KG1 (cell line): ENCODE measurements around the gene REXO4.

Source experiments
- DNase-seq: peaks from one replicate; lab custom pipeline; 2025; lab: John Stamatoyannopoulos, UW

REXO4 gene

DNA sequence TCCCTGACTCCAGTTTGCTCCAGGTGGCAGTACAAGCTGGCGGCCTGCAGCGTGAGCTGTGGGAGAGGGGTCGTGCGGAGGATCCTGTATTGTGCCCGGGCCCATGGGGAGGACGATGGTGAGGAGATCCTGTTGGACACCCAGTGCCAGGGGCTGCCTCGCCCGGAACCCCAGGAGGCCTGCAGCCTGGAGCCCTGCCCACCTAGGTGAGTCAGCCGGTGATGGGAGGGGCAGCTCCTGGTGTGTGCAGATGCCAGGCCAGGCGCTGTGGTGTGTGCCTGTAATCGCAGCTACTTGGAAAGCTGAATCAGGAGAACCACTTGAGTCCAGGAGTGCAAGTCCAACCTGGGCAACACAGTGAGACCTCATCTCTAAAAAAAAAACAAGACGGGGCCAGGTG, 31.9 kb upstream of the REXO4 start:
- DNase-seq = no peak

DNA sequence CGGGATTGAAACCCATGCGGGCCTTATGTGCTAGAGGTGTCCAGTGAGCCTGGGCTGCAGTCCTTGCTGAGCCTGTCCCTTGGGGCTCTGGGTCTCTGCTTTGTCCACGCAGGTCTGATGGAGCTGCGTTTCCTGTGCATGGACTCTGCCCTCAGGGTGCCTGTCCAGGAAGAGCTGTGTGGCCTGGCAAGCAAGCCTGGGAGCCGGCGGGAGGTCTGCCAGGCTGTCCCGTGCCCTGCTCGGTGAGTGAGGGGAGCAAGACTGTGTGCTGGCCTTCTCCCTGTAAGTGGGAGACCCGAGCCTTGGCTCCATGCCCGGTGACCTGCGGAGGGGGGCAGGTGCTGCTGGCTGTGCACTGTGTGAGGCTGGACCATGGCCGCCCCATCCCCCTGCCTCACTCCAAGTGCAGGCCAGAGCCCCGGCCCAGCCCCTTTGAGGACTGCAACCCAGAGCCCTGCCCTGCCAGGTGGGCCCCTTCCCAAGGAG, 30.7 kb upstream of the REXO4 start:
- no peak for DNase-seq

DNA sequence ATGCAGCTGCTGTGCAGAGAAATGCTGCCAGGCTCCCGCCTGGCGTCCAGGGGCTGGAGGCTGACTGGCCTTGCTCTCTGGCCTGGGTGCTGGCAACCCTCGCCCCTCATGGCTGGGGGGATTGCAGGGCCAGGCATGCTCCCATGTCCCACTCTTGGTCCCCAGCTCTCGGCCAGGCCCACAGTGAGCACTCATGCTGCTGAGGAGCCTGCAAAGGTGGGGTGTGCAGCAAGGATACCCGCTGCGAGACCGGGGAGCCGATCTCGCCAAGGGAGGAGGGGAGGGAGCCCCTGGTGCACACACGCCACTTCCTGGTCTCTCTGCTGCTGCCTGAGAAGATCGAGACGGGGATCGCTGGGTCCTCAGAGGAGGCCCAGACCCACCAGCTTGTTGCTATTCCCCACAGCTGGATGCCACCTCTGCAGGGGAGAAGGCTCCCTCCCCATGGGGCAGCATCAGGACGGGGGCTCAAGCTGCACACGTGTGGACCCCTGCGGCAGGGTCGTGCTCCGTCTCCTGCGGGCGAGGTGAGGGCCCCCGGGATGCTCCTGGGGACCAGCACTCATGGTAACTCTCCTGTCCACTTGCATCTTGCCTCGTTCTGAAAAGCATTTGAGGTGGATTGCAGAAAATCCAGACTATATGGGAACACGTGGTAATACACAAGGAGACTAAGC, 27.6 kb upstream of the REXO4 start:
- no peak for DNase-seq

DNA sequence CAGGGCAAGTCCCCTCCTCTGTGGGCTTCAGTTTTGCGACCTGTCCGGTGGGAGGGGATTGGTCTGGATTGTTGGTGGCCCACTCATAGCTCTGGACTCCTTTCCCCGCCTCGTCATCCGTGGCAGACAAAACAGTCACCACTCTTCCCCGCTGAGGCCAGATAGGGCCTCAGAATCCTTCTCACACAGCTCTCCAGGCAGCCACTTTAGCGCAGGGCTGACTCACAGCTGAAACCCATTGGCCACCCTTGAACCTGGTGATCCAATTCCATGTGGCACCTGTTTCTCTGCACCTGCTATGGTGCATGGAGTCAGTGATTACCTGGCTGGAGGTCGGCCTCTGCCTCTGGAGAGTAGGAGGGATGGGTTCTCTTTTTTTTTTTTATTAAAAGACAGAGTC, 26.2 kb upstream of the REXO4 start:
- DNase-seq = no peak

DNA sequence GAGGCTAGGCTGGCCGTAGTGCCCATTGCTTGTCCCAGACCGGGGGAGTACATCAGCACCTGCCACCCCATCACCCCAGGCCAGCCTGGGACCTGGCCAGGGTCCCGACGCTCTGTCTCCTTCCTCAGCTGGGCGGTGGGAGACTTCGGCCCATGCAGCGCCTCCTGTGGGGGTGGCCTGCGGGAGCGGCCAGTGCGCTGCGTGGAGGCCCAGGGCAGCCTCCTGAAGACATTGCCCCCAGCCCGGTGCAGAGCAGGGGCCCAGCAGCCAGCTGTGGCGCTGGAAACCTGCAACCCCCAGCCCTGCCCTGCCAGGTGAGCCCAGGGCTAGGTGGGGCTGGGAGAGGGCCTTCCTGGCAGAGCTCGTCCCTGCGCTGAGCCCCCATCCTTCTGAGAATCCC, 25.4 kb upstream of the REXO4 start:
- DNase-seq = no peak

DNA sequence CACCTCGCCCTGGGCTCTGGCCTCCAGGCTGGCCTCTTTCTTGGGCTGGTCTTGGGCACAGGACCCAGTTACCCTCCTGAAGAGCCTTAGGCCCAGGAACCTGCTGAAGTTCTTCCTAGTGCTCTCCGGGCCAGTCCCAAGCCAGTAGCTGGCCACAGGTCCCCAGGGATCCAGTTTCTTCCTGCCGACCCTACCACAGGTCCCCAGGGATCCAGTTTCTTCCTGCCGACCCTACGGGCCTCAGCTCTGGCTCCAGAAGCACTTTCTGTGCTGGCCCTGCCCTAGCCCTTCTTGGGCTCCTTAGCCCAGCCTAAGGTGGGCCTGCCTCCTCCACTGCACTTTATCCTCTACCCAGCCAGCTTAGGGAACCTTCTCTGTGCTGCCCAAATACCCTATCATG, 23.8 kb upstream of the REXO4 start:
- DNase-seq = no peak

DNA sequence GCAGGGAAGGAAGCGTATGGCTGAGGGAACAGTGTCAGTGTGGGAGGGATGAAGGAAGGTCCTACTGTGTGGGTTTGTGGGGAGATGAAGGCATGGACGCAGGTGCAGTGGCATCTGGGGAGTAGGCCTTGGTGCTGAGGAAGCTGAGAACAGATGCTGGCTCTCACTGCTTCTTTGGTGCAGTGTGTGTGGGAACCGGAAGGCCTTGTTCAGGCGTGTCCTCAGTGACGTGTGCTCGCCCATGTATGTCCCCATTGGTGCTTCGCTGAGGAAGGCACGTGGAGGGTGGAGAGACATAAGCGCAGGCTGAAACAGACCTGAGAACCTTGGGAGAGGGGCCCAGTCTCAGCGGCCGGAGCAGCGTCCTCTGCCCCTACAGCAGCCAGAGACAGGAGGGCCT, 23.1 kb upstream of the REXO4 start:
- DNase-seq = no peak

DNA sequence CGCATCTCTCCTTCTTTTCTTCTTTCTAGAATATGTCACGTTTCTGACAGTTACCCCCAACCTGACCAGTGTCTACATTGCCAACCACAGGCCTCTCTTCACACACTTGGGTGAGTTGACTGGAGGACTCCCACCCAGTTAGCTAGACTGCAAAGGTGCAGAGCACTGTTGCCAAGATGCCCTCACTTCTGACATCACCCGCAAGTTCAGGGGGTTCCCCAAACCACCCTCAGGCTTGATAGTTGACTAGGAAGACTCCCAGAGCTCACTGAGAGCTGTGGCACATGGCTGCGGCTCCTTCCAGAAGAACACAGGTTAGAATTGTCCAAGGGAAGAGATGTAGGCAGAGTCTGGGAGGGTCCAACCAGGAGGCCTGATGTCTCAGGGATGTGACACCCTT, 21.5 kb upstream of the REXO4 start:
- DNase-seq = no peak

DNA sequence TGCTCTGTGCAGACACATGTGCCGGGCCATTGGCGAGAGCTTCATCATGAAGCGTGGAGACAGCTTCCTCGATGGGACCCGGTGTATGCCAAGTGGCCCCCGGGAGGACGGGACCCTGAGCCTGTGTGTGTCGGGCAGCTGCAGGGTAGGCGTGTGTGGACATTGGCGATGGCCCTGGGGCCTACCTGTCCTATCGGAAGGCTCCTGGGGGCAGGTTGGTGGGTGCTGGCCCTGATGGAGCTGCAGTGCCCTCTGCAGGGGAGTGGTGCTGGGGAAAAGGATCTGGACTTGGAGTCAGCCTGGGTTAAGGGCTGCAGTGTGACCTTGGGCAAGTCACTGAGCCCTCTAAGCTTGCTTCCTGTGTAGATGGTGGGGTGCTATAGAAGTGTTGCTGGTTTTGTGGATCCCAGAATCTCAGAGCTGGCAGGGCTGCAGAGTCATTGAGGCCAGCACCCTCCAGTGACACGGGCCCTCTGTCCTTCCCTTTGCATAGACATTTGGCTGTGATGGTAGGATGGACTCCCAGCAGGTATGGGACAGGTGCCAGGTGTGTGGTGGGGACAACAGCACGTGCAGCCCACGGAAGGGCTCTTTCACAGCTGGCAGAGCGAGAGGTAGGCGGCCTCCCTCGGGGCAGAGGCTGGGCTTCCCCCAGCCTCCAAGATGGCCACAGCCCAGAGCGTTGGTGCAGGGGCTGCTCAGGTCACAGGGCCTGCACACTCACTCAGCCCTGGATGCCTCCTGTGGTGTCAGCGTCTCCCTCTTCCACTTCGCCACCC, 20.1 kb upstream of the REXO4 start:
- no peak for DNase-seq

DNA sequence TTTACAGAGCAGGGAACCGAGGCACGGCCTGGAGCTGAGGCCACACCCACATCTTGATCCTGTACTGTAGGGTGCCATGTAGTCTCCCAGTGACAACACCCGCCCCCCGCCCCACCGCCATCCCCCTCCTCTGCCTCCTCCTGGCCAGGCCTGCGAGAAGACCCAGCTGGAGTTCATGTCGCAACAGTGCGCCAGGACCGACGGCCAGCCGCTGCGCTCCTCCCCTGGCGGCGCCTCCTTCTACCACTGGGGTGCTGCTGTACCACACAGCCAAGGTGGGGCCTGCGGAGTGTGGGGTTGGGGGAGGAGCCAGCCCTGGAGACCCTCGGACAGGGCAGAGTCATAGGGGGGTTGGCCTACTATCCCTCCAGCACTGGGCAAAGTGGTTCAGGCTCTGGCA, 18.9 kb upstream of the REXO4 start:
- DNase-seq = no peak

DNA sequence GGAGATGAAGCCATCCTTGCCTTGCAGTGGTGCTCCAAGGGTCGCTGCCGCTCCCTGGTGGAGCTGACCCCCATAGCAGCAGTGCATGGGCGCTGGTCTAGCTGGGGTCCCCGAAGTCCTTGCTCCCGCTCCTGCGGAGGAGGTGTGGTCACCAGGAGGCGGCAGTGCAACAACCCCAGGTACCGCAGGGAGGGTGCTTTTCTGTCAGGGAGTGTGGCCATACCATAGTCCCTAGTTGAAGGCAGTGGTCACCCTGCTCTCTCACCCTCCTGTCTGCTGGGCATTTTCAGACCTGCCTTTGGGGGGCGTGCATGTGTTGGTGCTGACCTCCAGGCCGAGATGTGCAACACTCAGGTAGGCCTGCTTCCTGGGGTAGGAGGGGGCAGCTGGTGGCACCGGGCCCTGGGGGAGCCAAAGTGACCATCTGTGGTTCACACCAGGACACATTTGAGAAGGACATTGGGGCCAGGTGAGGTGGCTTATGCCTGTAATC, 15.6 kb upstream of the REXO4 start:
- DNase-seq = no peak

DNA sequence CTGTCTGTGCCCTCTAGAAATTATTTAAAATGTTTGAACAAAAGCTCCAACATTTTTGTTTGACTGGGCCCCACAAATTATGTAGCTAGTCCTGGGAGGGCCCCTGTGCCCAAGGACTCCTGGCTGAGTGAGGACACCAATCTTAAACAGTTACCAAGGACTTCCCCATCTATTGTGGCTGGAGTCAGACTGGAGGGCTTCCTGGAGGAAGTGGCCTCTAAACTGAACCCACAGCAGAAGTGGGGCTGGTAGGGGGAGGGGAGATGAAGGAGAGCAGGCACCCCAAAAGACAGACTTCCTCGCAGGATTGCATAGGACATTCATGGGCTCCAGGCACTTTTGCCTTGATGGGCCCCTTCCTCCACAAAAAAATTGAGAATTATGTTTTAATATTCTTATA, 12.4 kb upstream of the REXO4 start:
- no peak for DNase-seq

DNA sequence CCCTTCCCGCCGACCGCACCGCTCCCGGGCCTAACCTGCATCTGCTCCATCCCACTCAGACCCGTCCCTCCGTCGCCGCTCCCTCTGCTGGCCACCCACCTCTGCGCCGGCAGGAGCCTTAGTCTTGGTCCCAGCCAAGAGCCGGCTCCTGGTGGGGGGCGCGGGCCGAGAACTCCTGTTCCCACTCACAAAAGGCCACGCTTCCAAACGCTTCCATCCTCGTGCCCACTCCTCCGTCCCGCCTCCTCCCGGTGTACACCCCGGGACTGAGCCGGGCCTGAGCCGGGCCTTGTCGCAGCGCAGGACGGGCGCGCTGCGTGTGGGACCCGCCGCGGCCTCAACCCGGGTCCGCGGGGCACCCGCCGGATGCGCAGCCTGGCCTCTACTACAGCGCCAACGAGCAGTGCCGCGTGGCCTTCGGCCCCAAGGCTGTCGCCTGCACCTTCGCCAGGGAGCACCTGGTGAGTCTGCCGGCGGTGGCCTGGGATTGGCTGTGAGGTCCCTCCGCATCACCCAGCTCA, 11.9 kb upstream of the REXO4 start:
- no peak for DNase-seq

DNA sequence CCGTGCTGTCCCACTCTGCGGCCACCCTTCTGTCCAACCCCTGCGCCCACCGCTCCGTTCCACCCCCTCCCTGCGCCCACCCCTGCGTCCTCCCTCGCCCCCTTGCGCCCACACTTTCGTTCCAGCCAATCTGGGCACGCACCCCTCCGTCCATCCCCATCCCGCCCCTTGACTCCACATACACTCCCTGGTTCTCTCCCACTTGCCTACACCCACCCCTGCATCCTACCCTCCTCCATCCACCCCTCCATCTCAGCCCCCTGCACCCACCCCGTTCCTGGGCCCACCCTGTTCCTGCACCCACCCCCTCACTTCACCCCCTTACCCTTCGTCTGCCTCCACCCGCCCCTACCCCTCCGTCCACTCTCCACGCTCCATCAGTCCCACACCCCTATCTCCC, 11.4 kb upstream of the REXO4 start:
- no peak for DNase-seq

DNA sequence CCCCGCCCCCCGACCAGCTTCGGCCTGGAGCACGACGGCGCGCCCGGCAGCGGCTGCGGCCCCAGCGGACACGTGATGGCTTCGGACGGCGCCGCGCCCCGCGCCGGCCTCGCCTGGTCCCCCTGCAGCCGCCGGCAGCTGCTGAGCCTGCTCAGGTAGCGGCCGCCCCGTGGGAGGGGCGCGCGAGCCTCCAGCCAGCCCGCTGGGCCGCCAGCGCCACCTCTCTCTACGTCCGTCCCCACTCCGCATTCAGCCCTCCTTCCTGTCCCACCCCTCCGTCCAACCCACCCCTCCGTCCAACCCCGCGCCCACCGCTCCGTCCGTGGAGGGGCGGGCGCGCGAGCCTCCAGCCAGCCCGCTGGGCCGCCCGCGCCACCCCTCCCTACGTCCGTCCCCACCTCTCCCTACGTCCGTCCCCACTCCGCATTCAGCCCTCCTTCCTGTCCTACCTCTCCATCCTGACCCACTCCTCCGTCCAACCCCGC, 10.8 kb upstream of the REXO4 start:
- DNase-seq = no peak

DNA sequence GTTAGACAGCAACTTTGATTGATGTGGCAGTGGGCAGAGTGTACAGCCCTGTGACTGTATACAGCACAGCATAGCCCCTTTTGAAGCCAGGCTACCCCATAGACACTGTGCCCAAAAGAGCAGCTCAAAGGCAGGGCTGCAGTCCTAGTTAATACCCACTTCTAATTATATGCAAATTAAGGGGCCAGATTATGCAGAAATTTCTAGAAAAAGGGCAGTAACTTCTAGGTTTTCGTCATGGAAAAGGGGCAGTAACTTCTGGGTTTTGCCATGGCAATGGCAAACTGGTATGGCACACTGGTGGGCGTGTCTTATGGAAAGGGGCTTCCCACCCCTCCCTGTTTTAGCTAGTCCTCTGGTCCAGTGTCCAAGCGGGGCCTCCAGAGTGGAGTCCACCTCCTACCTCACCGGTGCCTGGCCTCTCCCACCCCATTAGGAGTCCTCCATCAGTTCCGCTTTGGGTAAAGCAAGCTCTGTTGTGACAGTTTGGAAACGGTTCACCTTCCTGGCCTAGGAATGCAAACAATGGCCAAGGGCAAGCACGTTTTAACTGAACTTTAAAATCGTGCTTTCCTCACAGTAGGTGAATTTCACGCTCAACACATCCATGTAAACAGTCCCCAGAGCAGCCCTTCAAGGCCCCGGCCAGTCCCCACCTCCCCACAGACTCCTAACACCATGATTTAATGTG, 10.0 kb upstream of the REXO4 start:
- no peak for DNase-seq

DNA sequence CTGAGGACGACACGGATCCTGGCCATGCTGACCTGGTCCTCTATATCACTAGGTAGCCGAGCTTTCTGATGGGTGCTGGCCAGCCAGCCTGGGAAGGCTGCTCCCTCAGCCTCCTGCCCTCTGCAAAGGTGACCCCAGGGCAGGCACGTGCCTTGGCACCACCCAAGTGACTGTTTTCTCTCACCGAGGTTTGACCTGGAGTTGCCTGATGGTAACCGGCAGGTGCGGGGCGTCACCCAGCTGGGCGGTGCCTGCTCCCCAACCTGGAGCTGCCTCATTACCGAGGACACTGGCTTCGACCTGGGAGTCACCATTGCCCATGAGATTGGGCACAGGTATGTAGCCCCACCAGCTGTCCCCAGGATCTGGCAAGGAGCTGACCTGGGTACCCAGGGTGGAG, 8.2 kb upstream of the REXO4 start:
- DNase-seq = no peak

DNA sequence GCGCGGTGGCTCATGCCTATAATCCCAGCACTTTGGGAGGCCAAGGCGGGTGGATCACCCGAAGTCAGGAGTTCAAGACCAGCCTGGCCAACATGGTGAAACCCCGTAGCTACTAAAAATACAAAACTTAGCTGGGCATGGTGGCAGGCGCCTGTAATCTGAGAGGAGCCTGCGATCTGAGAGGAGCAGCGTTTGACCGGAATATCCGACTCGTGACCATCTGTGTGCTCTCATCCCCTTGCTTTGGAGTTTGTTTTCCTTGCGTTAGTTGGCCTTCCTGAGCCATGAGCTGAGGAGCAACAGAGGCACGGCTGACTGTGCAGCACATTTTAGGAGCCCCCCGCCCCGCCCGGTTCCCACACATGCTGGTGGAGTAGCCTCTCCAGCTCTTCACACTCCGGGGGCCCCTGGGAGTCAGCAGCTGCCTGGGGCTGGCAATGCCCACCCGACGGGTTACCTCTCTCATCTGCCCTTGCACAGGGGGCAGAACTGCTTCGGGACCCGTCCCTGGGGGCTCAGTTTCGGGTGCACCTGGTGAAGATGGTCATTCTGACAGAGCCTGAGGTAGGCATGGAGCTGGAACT, 7.3 kb upstream of the REXO4 start:
- no peak for DNase-seq

DNA sequence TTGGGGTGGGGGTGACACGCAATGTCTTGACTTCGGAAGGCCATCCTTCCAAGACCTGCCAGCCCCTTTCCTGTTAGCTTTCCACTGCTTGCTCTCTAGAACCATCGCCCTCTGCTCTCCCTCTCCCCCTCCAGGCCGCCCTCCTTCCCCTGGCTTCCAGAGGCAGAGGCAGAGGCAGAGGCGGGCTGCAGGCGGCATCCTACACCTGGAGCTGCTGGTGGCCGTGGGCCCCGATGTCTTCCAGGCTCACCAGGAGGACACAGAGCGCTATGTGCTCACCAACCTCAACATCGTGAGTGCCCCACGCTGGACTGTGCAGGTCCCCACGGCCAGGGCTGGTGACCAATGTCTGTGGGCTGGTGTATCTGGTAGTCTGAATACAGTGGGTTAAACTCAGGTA, 6.4 kb upstream of the REXO4 start:
- DNase-seq = no peak

DNA sequence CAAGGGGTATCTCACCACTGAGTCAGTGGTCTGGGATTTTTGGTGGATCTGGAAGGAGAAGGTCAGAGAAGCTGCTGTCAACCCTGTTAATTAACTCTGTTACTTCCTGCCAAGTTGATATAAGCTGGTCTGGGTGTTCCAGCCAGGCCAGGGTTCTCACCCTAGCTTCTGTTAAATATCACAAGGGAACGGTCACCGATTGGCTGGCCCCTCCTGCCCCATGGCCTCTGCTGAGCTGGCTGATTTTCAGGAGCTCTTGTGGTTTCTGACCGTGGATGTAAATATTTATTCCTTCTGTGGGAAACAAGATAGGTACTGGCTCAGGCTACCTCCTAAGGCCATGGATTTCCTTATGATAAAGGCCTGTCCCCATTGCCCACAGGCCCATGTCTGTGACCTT, 5.4 kb upstream of the REXO4 start:
- DNase-seq = no peak

DNA sequence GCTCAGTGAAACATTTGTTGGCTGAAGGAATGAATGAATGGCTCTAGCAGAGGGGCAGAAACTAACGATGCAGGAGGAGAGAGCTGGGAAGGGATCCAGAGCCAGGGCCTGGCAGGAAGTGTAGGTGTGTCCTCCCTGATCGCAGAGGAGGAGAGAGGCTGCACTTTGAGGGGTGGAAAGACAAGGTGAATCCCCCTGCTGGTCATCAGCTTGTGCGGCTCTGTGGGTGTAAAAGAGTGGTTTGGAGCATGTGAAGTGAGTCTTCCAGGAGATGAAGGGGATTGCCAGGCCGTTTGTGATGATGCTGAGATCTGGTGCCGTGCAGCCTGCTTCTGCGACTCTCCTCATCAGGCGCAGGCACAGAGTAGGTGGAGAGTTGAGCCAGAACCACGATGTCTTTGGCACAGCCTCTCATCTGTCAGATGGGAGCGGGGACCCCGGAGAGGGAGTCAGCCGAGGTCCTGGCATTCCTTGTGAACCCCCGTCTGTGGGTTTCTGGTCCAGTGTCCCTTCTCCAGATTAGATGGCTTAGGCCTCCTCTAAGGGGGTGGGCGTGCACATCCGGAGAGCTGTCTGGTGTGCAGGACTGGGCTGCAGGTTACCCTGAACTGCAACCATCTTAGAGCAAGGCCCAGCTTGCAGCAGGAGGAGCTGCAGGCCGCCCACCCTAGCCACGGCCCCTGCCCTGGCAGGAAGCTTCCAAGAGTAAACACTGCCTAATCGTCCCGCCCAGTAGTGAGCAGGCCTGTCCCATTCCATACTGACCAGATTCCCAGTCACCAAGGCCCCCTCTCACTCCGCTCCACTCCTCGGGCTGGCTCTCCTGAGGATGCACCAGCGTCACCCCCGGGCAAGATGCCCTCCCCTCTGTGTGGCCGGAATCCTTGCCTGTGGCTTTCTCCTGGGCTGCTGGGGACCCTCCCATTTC, 4.1 kb upstream of the REXO4 start, which contains the start of gene ADAMTS13:
TSS of gene ADAMTS13 (plus strand) at position 753 of the 928 bp plus-strand sequence. CDS start at position 830, 77 bp downstream.
- DNase-seq = no peak
